Calu3 (cell line): ENCODE measurements around the gene STK17B. TPM values are rescaled to one million over a fixed set of nuclear protein-coding genes. Genes with fewer than 3 reads are reported as not detected.

Experiments
- BruUV-seq: library from RNA; stranded (reverse); fragments of 400-500 nt; replicated peaks from 2 replicates; lab custom pipeline; 2021; lab: Mats Ljungman, UMichigan
- CTCF ChIA-PET: fragments of 300-600 bp; sonication (Branson Sonifier 250); formaldehyde crosslinking; loops from one replicate; lab custom pipeline; 2022; ENCODE audit warnings: antibody characterized with exemption; lab: Charles Lee
- DNase-seq: peaks from one replicate; pipeline ENCODE4 v3.0.0; 2022
- H3K27ac Mint-ChIP-seq: one replicate; pipeline ENCODE4 v1.8.0; 2022; ENCODE audit warnings: mixed read lengths; ENCODE audit not compliant: unreplicated experiment
- H3K27me3 Mint-ChIP-seq: one replicate; pipeline ENCODE4 v1.8.0; 2022; ENCODE audit warnings: mixed read lengths; ENCODE audit not compliant: unreplicated experiment
- H3K36me3 Mint-ChIP-seq: one replicate; pipeline ENCODE4 v1.8.0; 2022; ENCODE audit warnings: mild to moderate bottlenecking, moderate library complexity, mixed read lengths; ENCODE audit not compliant: insufficient read depth, unreplicated experiment
- H3K4me1 Mint-ChIP-seq: one replicate; pipeline ENCODE4 v1.8.0; 2022; ENCODE audit warnings: mild to moderate bottlenecking, low read depth, mixed read lengths; ENCODE audit not compliant: unreplicated experiment
- H3K4me3 Mint-ChIP-seq: one replicate; pipeline ENCODE4 v1.8.0; 2022; ENCODE audit warnings: mild to moderate bottlenecking, low read depth, moderate library complexity, mixed read lengths; ENCODE audit not compliant: unreplicated experiment
- H3K9me3 Mint-ChIP-seq: one replicate; pipeline ENCODE4 v1.8.0; 2022; ENCODE audit warnings: low read depth, mixed read lengths; ENCODE audit not compliant: unreplicated experiment
- CTCF ChIP-seq: fragments of 200-600 bp; IDR thresholded peaks from one replicate; pipeline ENCODE4 v1.8.0; 2022; ENCODE audit warnings: antibody characterized with exemption; ENCODE audit not compliant: unreplicated experiment
- intact Hi-C: fragments of 100-400 bp; cut with micrococcal nuclease; formaldehyde crosslinking; loops from one replicate; pipeline ENCODE4 v1.10.0; 2022; ENCODE audit not compliant: unreplicated experiment
- total RNA-seq: library from RNA; stranded (reverse); gene quantifications from 2 replicates; pipeline ENCODE4 v1.2.3, GENCODE V29; 2022

Gene STK17B
- total RNA-seq, 1 experiment from 2014 or later = 38.5 TPM

- Mint-ChIP-seq H3K27ac (no peak overlapping the region), H3K4me1 (peaks cover 20% of the 10 kb centered on the region), H3K4me3 (no peak overlapping the region), H3K9me3 (no peaks in the 10 kb centered on the region), H3K27me3 (no peaks in the 10 kb centered on the region), H3K36me3 (no peaks in the 10 kb centered on the region)
- DNase-seq = no peak
- CTCF ChIA-PET = interaction anchor here (1.3 to 1.4 kb wide), 2 partner anchors 10 to 12 kb away, joined by 4 to 5 read pairs; no protein-coding TSS in a partner anchor
- no peak for TF ChIP-seq CTCF
- intact Hi-C loops = no loop called here
- BruUV-seq = no TSS peak
Measured at GRCh38 chr2:196101325-196101991, 69.9 kb downstream of the STK17B start.

DNA sequence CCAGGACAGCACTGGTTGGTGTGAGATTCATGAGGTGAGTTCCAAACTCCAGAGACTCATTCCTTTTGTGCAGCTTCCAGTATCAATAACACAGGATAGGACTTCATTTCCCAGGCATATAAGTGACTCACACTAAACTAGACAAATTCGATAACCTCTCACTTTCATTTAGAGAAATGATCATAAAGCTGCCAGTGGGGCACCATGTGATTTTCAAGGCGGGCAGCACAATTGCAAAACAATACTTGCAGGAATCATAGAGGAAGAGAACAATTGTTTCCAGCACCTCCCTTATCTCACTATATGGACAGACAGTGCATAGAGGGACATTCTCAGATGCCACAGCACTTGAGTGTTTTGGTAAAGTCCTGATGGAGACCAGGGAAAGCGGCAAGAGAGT is 71.5 kb downstream of the STK17B start:
- no peaks in the 10 kb centered on the region for H3K9me3 Mint-ChIP-seq
- no TSS peak for BruUV-seq

DNA sequence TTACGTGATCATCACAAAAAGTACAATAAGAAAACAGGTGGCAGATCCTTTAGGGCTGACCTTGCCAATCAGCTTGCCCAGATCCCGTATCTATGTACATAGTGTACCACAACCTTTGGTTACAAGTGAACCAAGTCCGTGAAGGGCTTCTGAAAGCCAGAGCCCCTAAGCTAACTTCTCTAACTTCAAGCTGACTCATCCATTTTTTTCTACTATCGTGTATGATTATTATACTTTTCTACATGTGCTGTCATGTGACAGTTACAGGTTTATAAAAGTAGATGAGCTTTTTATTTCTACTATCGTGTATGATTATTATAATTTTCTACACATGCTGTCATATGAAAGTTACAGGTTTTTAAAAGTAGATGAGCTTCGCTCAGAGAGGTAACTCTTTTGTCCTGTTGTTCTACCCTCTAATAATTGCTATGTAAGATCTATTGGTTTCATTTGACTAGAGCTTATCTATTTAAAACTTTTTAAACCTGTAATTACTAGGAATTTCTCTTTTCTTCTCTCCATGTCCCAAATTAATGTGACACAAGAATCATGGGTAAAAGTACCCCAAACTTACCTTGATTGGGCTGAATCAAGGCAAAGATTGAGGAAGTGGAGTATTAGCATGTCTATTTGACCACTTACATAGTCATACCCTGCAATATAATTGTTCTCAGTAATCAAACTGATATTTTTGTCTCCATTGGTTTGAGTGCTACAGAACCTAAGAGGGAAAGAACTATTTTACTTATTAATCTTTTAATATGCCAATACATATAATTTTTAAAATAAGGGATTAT is 73.3 kb downstream of the STK17B start:
- Mint-ChIP-seq H3K36me3 (no peaks in the 10 kb centered on the region), H3K27ac (no peak overlapping the region), H3K4me3 (no peak overlapping the region), H3K27me3 (no peaks in the 10 kb centered on the region), H3K4me1 (peaks cover 20% of the 10 kb centered on the region), H3K9me3 (peaks cover 4% of the 10 kb centered on the region)
- no TSS peak for BruUV-seq
- no peak for TF ChIP-seq CTCF
- intact Hi-C loops = no loop called here
- no peak for DNase-seq
- CTCF ChIA-PET = interaction anchor here (0.9 kb wide), 1 partner anchor 14 kb away, joined by 3 read pairs; no protein-coding TSS in a partner anchor

More for the DNA sequence above, 71.5 kb downstream of the STK17B start:
- CTCF ChIA-PET = no interaction called here
- Mint-ChIP-seq H3K27ac (no peak overlapping the region), H3K4me3 (no peak overlapping the region), H3K27me3 (no peaks in the 10 kb centered on the region), H3K36me3 (no peaks in the 10 kb centered on the region), H3K4me1 (peaks cover 20% of the 10 kb centered on the region)
- intact Hi-C loops = no loop called here
- no peak for TF ChIP-seq CTCF
- DNase-seq = no peak

- no peak for DNase-seq
- CTCF ChIA-PET = interaction anchor here (0.9 kb wide), 1 partner anchor 15 kb away, joined by 3 read pairs; no protein-coding TSS in a partner anchor
- no TSS peak for BruUV-seq
Measured at GRCh38 chr2:196096982-196097745, 74.2 kb downstream of the STK17B start.

More at GRCh38 chr2:196096982-196097745, 74.2 kb downstream of the STK17B start:
- Mint-ChIP-seq H3K4me3 (no peak overlapping the region), H3K27me3 (no peaks in the 10 kb centered on the region), H3K9me3 (peaks cover 4% of the 10 kb centered on the region), H3K36me3 (no peaks in the 10 kb centered on the region), H3K27ac (no peak overlapping the region), H3K4me1 (peaks cover 20% of the 10 kb centered on the region)
- intact Hi-C loops = no loop called here
- no peak for TF ChIP-seq CTCF
